Keratinocyte (primary cell): ENCODE measurements around the gene PDCD6IP. TPM values are rescaled to one million over a fixed set of nuclear protein-coding genes. Genes with fewer than 3 reads are reported as not detected.
A peak's percentile ranks its signal among the peaks of the same experiment; 100 is the strongest.
"Not testable (repeated sequence)": the region's sequence is repeated elsewhere in the genome, so short reads cannot be mapped to it uniquely, and the experiment has no call there.

Experiments used
- DNase-seq: peaks from one replicate; pipeline ENCODE4 v3.0.0-alpha.2; 2011; ENCODE audit warnings: low read depth, missing footprints, low spot score
- FAIRE-seq: peaks from 2 replicates; lab custom pipeline; 2011; peaks lifted over from hg19 to GRCh38; lab: Jason Lieb, UNC
- H2AFZ ChIP-seq: 2 replicates; pipeline ENCODE4 v1.6.0; 2012; ENCODE audit warnings: low read length, control low read depth, inconsistent platforms; ENCODE audit not compliant: control insufficient read depth
- H3K27ac ChIP-seq: 2 replicates; pipeline ENCODE4 v1.5.1; 2011; ENCODE audit warnings: low read length; ENCODE audit not compliant: control insufficient read depth, insufficient read depth
- H3K27me3 ChIP-seq: 3 replicates; pipeline ENCODE4 v1.6.0; 2011; ENCODE audit warnings: low read length; ENCODE audit not compliant: control insufficient read depth, insufficient read depth; ENCODE audit errors: extremely low read depth
- H3K36me3 ChIP-seq, 2 experiments: 2 replicates in 1 of 2; 3 replicates in 1 of 2; pipeline ENCODE4 v1.5.1; 2011; ENCODE audit warnings: low read length in 2 of 2, mild to moderate bottlenecking in 1 of 2; ENCODE audit not compliant: control insufficient read depth in 2 of 2, insufficient read depth in 2 of 2; ENCODE audit errors: extremely low read depth in 1 of 2
- H3K4me1 ChIP-seq: 3 replicates; pipeline ENCODE4 v1.5.1; 2011; ENCODE audit warnings: low read length; ENCODE audit not compliant: control insufficient read depth, insufficient read depth; ENCODE audit errors: extremely low read depth
- H3K4me2 ChIP-seq: 3 replicates; pipeline ENCODE4 v1.6.0; 2011; ENCODE audit warnings: low read depth, low read length; ENCODE audit not compliant: control insufficient read depth, insufficient read depth; ENCODE audit errors: extremely low read depth
- H3K4me3 ChIP-seq, 3 experiments: fragments of 200-600 bp in 1 of 3; sonication (generic) in 1 of 3; 2 replicates in 2 of 3; 3 replicates in 1 of 3; pipeline ENCODE4 v1.5.1; 2011 to 2016; ENCODE audit warnings: low read length in 3 of 3, mild to moderate bottlenecking in 3 of 3, control low read depth in 2 of 3, inconsistent platforms in 1 of 3, low read depth in 1 of 3, mixed read lengths in 1 of 3, mixed run types in 1 of 3, moderate library complexity in 1 of 3; ENCODE audit not compliant: control insufficient read depth in 2 of 3, insufficient read depth in 2 of 3; ENCODE audit errors: extremely low read depth in 1 of 3
- H3K79me2 ChIP-seq: 2 replicates; pipeline ENCODE4 v1.6.0; 2012; ENCODE audit warnings: low read length; ENCODE audit not compliant: control insufficient read depth, insufficient read depth
- H3K9ac ChIP-seq: 3 replicates; pipeline ENCODE4 v1.6.0; 2011; ENCODE audit warnings: low read length; ENCODE audit not compliant: control insufficient read depth, insufficient read depth; ENCODE audit errors: extremely low read depth
- H3K9me1 ChIP-seq: 3 replicates; pipeline ENCODE4 v1.6.0; 2011; ENCODE audit warnings: low read length; ENCODE audit not compliant: control insufficient read depth, insufficient read depth; ENCODE audit errors: extremely low read depth
- H3K9me3 ChIP-seq: 2 replicates; pipeline ENCODE4 v1.5.1; 2012; ENCODE audit warnings: low read depth, low read length; ENCODE audit not compliant: control insufficient read depth
- H4K20me1 ChIP-seq: 3 replicates; pipeline ENCODE4 v1.6.0; 2011; ENCODE audit warnings: low read length; ENCODE audit not compliant: control insufficient read depth, insufficient read depth; ENCODE audit errors: extremely low read depth
- CTCF ChIP-seq, 3 experiments: IDR thresholded peaks in 1 of 3; conservative IDR thresholded peaks in 1 of 3; optimal IDR thresholded peaks in 1 of 3; 2 replicates in 2 of 3; 3 replicates in 1 of 3; pipeline versions ENCODE3 to v1.5.1; 2011; ENCODE audit warnings: low read length in 3 of 3, mild to moderate bottlenecking in 3 of 3, moderate library complexity in 2 of 3, control low read depth in 1 of 3, inconsistent platforms in 1 of 3; ENCODE audit not compliant: insufficient read depth in 2 of 3; ENCODE audit errors: extremely low read depth in 1 of 3
- EZH2 ChIP-seq: IDR thresholded peaks from one replicate; pipeline ENCODE4 v1.6.1; 2012; ENCODE audit warnings: inconsistent platforms, mild to moderate bottlenecking, low read length, moderate library complexity
- dilution Hi-C: fragments of 300-500 bp; cut with MboI; formaldehyde crosslinking; loops from one replicate; pipeline ENCODE4 v1.7.0; 2020; ENCODE audit warnings: low sequenced_read_pairs; ENCODE audit not compliant: extremely low pct_ligation_motif_present
- polyA plus RNA-seq, 5 experiments: library from polyadenylated mRNA; depleted of rRNA in 3 of 5; stranded (reverse) in 3 of 5; stranded (forward) in 1 of 5; unstranded in 1 of 5; fragments of >200 nt; gene quantifications; 1 replicate in 1 of 5; 2 replicates in 3 of 5; 3 replicates in 1 of 5; pipeline versions ENCODE4 v1.2.1 to v1.2.3, GENCODE V29; 2011 to 2012; ENCODE audit warnings: missing spikeins in 2 of 5, low read depth in 1 of 5, low replicate concordance in 1 of 5

PDCD6IP gene
- polyA plus RNA-seq, 1 donor (not counting 4 experiments of a cell fraction or from before 2014, with no cell fraction given): 183 TPM

GRCh38 chr3:33848624-33849347 lies 50.4 kb downstream of the PDCD6IP start:
- peaks cover 7 to 11% of the 10 kb centered on the region in 2 experiments for H3K36me3 ChIP-seq
- H3K4me3 ChIP-seq: no peak overlapping the region
- dilution Hi-C loops: no loop called here
- no peak for FAIRE-seq
- H3K9ac ChIP-seq: no peak overlapping the region
- H3K79me2 ChIP-seq: peaks cover 3% of the 10 kb centered on the region
- no peak overlapping the region for H2AFZ ChIP-seq
- H4K20me1 ChIP-seq: no peaks in the 10 kb centered on the region
- no peak overlapping the region for H3K27ac ChIP-seq
- no peaks in the 10 kb centered on the region for H3K9me3 ChIP-seq
- no peaks in the 10 kb centered on the region for H3K4me1 ChIP-seq
- H3K4me2 ChIP-seq: no peak overlapping the region
- no peaks in the 10 kb centered on the region for H3K27me3 ChIP-seq
- no peak for DNase-seq
- no peaks in the 10 kb centered on the region for H3K9me1 ChIP-seq
- TF ChIP-seq EZH2 (no peak), CTCF (optimal IDR thresholded peaks at IDR 0.05 in 1 of 3, IDR thresholded peaks at IDR 0.05 in 1 of 3, conservative IDR thresholded peaks at IDR 0.05 in 1 of 3; ENCODE audit: extremely low read depth in 1 of 3, insufficient read depth in 2 of 3, low read length in 3 of 3) (no peak)

DNA sequence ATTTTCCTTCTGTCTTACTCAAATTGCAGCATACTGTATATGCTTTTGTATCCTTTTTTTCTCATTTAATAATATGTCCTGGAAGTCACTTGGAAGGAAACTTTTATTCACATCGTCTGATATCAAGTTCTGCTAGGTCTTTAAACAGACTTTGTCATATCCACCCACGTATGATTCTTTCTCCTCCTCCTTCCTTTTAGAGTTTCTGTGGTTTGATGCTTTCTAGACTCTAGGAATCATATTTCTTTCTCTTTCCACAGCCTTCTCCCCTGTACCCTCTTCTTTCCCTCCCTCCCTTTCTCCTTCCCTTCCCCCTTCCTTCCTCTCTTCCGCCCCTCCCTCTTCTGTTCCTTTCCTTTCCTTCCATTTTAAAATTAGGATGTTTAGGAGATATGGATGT lies 52.2 kb downstream of the PDCD6IP start:
- H3K79me2 ChIP-seq, H3K9ac ChIP-seq, H2AFZ ChIP-seq, H3K4me1 ChIP-seq, H3K9me3 ChIP-seq, DNase-seq, dilution Hi-C loops, H4K20me1 ChIP-seq, H3K27ac ChIP-seq, H3K4me2 ChIP-seq, H3K4me3 ChIP-seq, H3K27me3 ChIP-seq, H3K9me1 ChIP-seq, FAIRE-seq: not testable (repeated sequence)
- peaks cover 7 to 11% of the 10 kb centered on the region in 2 experiments for H3K36me3 ChIP-seq

DNA sequence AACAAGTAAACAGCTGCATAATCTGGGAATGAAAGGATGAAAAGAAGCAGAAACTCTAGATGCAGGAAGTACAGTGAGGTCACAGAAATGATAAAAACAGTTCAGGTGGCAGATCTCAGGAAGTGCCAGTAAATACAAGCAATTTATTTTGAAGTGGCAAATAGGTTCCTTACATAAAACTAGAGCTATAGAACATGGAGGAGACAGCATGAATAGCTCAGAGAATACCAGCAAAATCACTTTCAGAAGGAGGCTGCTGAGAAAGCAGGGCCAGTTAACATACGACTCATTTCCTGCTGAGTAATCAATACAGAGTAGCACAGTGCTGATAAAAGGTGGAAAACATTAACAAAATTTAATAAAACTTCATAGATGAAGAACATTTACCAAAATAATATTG lies 57.0 kb downstream of the PDCD6IP start:
- H3K9ac ChIP-seq, H3K9me3 ChIP-seq, H3K79me2 ChIP-seq, H4K20me1 ChIP-seq, H3K4me3 ChIP-seq, H3K27me3 ChIP-seq, DNase-seq, H2AFZ ChIP-seq, FAIRE-seq, H3K9me1 ChIP-seq, dilution Hi-C loops, H3K36me3 ChIP-seq: not testable (repeated sequence)
- H3K4me1 ChIP-seq: peaks cover 10% of the 10 kb centered on the region
- peak overlapping the region; percentile 67 for H3K27ac ChIP-seq
- peak overlapping the region; percentile 45 for H3K4me2 ChIP-seq
